Panc1 (cell line): Measurements from ENCODE around the gene NMT1. TPM values are rescaled to one million over a fixed set of nuclear protein-coding genes. Genes with fewer than 3 reads are reported as not detected.

ENCODE experiments used
- ATAC-seq: fragments of 200-7000 bp; cut with Tn5 transposase; 2 replicates; pipeline ENCODE4 v1.9.1; 2020; ENCODE audit warnings: mild to moderate bottlenecking, moderate library complexity
- BruUV-seq: library from RNA; stranded (reverse); fragments of 400-500 nt; replicated peaks from 2 replicates; lab custom pipeline; 2021; lab: Mats Ljungman, UMichigan
- CTCF ChIA-PET: fragments of 300-600 bp; sonication (Branson Sonifier 250); formaldehyde crosslinking; loops from one replicate; lab custom pipeline; 2022; ENCODE audit warnings: antibody characterized with exemption; lab: Charles Lee
- POLR2A ChIA-PET: fragments of 300-600 bp; sonication (Branson Sonifier 250); formaldehyde crosslinking; loops from one replicate; lab custom pipeline; 2022; ENCODE audit warnings: antibody characterized with exemption; lab: Charles Lee
- DNase-seq: peaks from one replicate; pipeline ENCODE4 v3.0.0-alpha.2; 2010; ENCODE audit warnings: low read depth, low spot score
- H3K27ac ChIP-seq: 2 replicates; pipeline ENCODE4 v1.5.1; 2011; ENCODE audit warnings: mild to moderate bottlenecking, low read length, inconsistent platforms
- H3K27me3 ChIP-seq: fragments of 200-500 bp; sonication (Bioruptor generic); 2 replicates; pipeline ENCODE4 v1.6.0; 2014; ENCODE audit warnings: low read length, inconsistent platforms; ENCODE audit not compliant: control insufficient read depth, insufficient read depth
- H3K36me3 ChIP-seq: fragments of 200-500 bp; sonication (Bioruptor generic); 2 replicates; pipeline ENCODE4 v1.5.1; 2014; ENCODE audit warnings: inconsistent platforms, mild to moderate bottlenecking, low read length, moderate library complexity; ENCODE audit not compliant: control insufficient read depth, insufficient read depth
- H3K4me1 ChIP-seq: 2 replicates; pipeline ENCODE4 v1.5.1; 2011; ENCODE audit warnings: inconsistent platforms, mild to moderate bottlenecking, low read length, moderate library complexity; ENCODE audit not compliant: control insufficient read depth, insufficient read depth
- H3K4me3 ChIP-seq, 2 experiments: 2 replicates each; pipeline ENCODE4 v1.5.1; 2011 to 2012; ENCODE audit warnings: low read depth in 2 of 2, low read length in 2 of 2, mild to moderate bottlenecking in 2 of 2, inconsistent platforms in 1 of 2, moderate library complexity in 1 of 2
- H3K9me3 ChIP-seq: fragments of 200-500 bp; sonication (Bioruptor generic); 2 replicates; pipeline ENCODE4 v1.5.1; 2014; ENCODE audit warnings: low read depth, mild to moderate bottlenecking, inconsistent platforms, low read length, moderate library complexity; ENCODE audit not compliant: control insufficient read depth, insufficient read depth
- POLR2AphosphoS5 ChIP-seq: IDR thresholded peaks from 2 replicates; pipeline ENCODE4 v1.6.1; 2012; ENCODE audit warnings: mild to moderate bottlenecking, low read depth, low read length, moderate library complexity
- SIN3A ChIP-seq: IDR thresholded peaks from 2 replicates; pipeline ENCODE4 v1.6.1; 2012; ENCODE audit warnings: low read depth, mild to moderate bottlenecking, low read length, moderate library complexity, borderline replicate concordance; ENCODE audit not compliant: insufficient read depth
- TCF7L2 ChIP-seq: IDR thresholded peaks from 2 replicates; pipeline ENCODE4 v1.6.1; 2011; ENCODE audit warnings: mild to moderate bottlenecking, low read depth, low read length, inconsistent platforms
- in situ Hi-C: cut with HindIII; loops from 2 replicates; pipeline ENCODE4 v1.10.0; 2016; ENCODE audit warnings: low sequenced_read_pairs, low pct_unique_long_range_greater_than_20kb
- intact Hi-C: fragments of 100-400 bp; cut with micrococcal nuclease; formaldehyde crosslinking; loops from one replicate; pipeline ENCODE4 v1.10.0; 2022; ENCODE audit not compliant: unreplicated experiment
- total RNA-seq: library from RNA; stranded (reverse); gene quantifications from one replicate; pipeline ENCODE4 v1.2.1, GENCODE V29; 2021; ENCODE audit not compliant: unreplicated experiment
- TF ChIP-seq, protein P1 (sequence below), 2 experiments: IDR thresholded peaks; 2 replicates each; pipeline ENCODE4 v1.6.1; 2011 to 2012; ENCODE audit warnings: low read depth in 2 of 2, control low read depth in 1 of 2, low read length in 1 of 2, mild to moderate bottlenecking in 1 of 2, moderate library complexity in 1 of 2; ENCODE audit not compliant: insufficient read depth in 1 of 2
- TF ChIP-seq, protein P2 (sequence below): fragments of 450-650 bp; IDR thresholded peaks from 2 replicates; pipeline ENCODE4 v1.5.1; 2017; ENCODE audit warnings: mild to moderate bottlenecking

Gene NMT1
- total RNA-seq, 1 experiment from 2014 or later: 105 TPM

DNA sequence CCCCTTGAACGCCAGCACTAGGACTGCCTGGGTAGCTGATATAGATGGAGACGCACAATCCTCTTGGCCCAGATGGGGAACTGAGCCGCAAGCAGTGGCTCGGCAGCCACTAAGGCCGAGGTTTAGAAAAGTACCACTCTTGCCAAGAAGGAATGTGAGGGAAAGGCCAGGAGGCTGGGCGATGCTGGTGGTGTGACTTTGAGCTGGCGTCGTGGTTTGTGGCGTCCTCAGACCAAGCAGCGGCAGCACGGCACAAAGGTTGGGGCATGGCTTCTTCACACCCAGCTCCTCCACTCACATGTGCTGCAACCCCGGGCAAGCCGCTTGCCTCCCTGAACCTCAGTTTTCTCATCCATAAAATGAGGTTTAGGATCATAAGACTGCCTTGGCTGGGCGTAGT is 25.3 kb upstream of the NMT1 start:
- TF ChIP-seq, protein P1, sequence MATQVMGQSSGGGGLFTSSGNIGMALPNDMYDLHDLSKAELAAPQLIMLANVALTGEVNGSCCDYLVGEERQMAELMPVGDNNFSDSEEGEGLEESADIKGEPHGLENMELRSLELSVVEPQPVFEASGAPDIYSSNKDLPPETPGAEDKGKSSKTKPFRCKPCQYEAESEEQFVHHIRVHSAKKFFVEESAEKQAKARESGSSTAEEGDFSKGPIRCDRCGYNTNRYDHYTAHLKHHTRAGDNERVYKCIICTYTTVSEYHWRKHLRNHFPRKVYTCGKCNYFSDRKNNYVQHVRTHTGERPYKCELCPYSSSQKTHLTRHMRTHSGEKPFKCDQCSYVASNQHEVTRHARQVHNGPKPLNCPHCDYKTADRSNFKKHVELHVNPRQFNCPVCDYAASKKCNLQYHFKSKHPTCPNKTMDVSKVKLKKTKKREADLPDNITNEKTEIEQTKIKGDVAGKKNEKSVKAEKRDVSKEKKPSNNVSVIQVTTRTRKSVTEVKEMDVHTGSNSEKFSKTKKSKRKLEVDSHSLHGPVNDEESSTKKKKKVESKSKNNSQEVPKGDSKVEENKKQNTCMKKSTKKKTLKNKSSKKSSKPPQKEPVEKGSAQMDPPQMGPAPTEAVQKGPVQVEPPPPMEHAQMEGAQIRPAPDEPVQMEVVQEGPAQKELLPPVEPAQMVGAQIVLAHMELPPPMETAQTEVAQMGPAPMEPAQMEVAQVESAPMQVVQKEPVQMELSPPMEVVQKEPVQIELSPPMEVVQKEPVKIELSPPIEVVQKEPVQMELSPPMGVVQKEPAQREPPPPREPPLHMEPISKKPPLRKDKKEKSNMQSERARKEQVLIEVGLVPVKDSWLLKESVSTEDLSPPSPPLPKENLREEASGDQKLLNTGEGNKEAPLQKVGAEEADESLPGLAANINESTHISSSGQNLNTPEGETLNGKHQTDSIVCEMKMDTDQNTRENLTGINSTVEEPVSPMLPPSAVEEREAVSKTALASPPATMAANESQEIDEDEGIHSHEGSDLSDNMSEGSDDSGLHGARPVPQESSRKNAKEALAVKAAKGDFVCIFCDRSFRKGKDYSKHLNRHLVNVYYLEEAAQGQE (IDR thresholded peaks at IDR 0.05; ENCODE audit: insufficient read depth in 1 of 2, low read depth in 2 of 2, low read length in 1 of 2): no peak
- TF ChIP-seq, protein P2, sequence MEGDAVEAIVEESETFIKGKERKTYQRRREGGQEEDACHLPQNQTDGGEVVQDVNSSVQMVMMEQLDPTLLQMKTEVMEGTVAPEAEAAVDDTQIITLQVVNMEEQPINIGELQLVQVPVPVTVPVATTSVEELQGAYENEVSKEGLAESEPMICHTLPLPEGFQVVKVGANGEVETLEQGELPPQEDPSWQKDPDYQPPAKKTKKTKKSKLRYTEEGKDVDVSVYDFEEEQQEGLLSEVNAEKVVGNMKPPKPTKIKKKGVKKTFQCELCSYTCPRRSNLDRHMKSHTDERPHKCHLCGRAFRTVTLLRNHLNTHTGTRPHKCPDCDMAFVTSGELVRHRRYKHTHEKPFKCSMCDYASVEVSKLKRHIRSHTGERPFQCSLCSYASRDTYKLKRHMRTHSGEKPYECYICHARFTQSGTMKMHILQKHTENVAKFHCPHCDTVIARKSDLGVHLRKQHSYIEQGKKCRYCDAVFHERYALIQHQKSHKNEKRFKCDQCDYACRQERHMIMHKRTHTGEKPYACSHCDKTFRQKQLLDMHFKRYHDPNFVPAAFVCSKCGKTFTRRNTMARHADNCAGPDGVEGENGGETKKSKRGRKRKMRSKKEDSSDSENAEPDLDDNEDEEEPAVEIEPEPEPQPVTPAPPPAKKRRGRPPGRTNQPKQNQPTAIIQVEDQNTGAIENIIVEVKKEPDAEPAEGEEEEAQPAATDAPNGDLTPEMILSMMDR: no peak
- no peak for TF ChIP-seq POLR2AphosphoS5
- no peak for TF ChIP-seq SIN3A
- no peak for TF ChIP-seq TCF7L2
- no peak for DNase-seq
- H3K27ac ChIP-seq: no peak overlapping the region
- H3K4me3 ChIP-seq: no peak overlapping the region
- no TSS peak for BruUV-seq
- ChIA-PET POLR2A (no interaction called here), CTCF (no interaction called here)
- no peak for ATAC-seq
- intact Hi-C loops: no loop called here
- no peaks in the 10 kb centered on the region for H3K4me1 ChIP-seq
- H3K9me3 ChIP-seq: no peaks in the 10 kb centered on the region
- H3K27me3 ChIP-seq: no peaks in the 10 kb centered on the region
- in situ Hi-C loops: no loop called here
- H3K36me3 ChIP-seq: no peaks in the 10 kb centered on the region

DNA sequence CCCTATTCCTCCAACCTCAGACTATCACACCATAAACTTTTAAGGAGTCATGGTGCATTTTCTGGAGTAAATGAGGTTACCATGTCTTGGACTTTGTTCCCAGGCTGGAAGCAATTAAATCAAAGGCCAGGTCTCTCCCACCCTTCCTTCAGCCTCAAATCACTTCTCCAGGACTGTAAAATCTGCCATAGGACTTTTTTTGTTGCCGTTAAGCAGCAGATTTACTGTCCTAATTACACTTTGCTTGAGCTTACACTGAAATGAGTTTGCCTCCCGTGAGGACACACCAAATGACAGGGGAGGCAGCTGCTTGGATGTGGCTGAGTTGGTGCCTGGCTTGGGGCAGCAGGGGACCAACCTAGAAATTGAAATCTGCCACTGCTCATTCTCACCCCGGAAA is 24.4 kb upstream of the NMT1 start:
- CTCF ChIA-PET: interaction anchor here (0.6 kb wide), 1 partner anchor 13 kb away, joined by 15 read pairs; no protein-coding TSS in a partner anchor
- in situ Hi-C loops: no loop called here

More for the DNA sequence above, 24.4 kb upstream of the NMT1 start:
- Histone ChIP-seq H3K4me3 (no peak overlapping the region), H3K9me3 (no peaks in the 10 kb centered on the region), H3K27me3 (no peaks in the 10 kb centered on the region), H3K4me1 (no peaks in the 10 kb centered on the region), H3K27ac (no peak overlapping the region), H3K36me3 (no peaks in the 10 kb centered on the region)
- ATAC-seq (no peak), DNase-seq (no peak)
- POLR2A ChIA-PET: interaction anchor here (0.6 kb wide), 1 partner anchor 12 kb away, joined by 3 read pairs; no protein-coding TSS in a partner anchor
- BruUV-seq: no TSS peak
- no peak for TF ChIP-seq SIN3A
- TF ChIP-seq, protein P2: no peak
- TF ChIP-seq POLR2AphosphoS5: no peak
- TF ChIP-seq, protein P1 (IDR thresholded peaks at IDR 0.05; ENCODE audit: insufficient read depth in 1 of 2, low read depth in 2 of 2, low read length in 1 of 2): no peak
- no peak for TF ChIP-seq TCF7L2
- intact Hi-C loops: no loop called here
